ENCODE measurements around the gene TMEM91. TPM values are rescaled to one million over a fixed set of nuclear protein-coding genes. Genes with fewer than 3 reads are reported as not detected.
"Not testable (repeated sequence)": the region's sequence is repeated elsewhere in the genome, so short reads cannot be mapped to it uniquely, and the experiment has no call there.

The TMEM91 gene
- total RNA-seq, 1 donor from 2014 or later: 9.2 TPM

GRCh38 chr19:41335467-41335866, 40.9 kb upstream of the TMEM91 start:
- Mint-ChIP-seq H3K4me3 (ENCODE audit: unreplicated experiment) (no peak overlapping the region), H3K27me3 (ENCODE audit: unreplicated experiment) (no peaks in the 10 kb centered on the region), H3K4me1 (ENCODE audit: unreplicated experiment) (peaks cover 11% of the 10 kb centered on the region), H3K9me3 (ENCODE audit: unreplicated experiment) (no peaks in the 10 kb centered on the region), H3K36me3 (ENCODE audit: unreplicated experiment) (peaks cover 42% of the 10 kb centered on the region), H3K27ac (ENCODE audit: unreplicated experiment) (no peak overlapping the region)
- DNase-seq (ENCODE audit: extremely low spot score, unreplicated experiment): no peak
- TF ChIP-seq CTCF (IDR thresholded peaks at IDR 0.05): no peak

GRCh38 chr19:41339936-41340335, 36.4 kb upstream of the TMEM91 start:
- TF ChIP-seq CTCF (IDR thresholded peaks at IDR 0.05): no peak
- Mint-ChIP-seq H3K4me3 (ENCODE audit: unreplicated experiment) (no peak overlapping the region), H3K9me3 (ENCODE audit: unreplicated experiment) (no peaks in the 10 kb centered on the region), H3K27ac (ENCODE audit: unreplicated experiment) (peak overlapping the region; percentile 63), H3K27me3 (ENCODE audit: unreplicated experiment) (no peaks in the 10 kb centered on the region), H3K36me3 (ENCODE audit: unreplicated experiment) (peaks cover 33% of the 10 kb centered on the region), H3K4me1 (ENCODE audit: unreplicated experiment) (peaks cover 5% of the 10 kb centered on the region)
- no peak for DNase-seq (ENCODE audit: extremely low spot score, unreplicated experiment)

- Mint-ChIP-seq H3K4me3 (ENCODE audit: unreplicated experiment) (no peak overlapping the region), H3K9me3 (ENCODE audit: unreplicated experiment) (no peaks in the 10 kb centered on the region), H3K27ac (ENCODE audit: unreplicated experiment) (no peak overlapping the region), H3K4me1 (ENCODE audit: unreplicated experiment) (peaks cover 5% of the 10 kb centered on the region), H3K36me3 (ENCODE audit: unreplicated experiment) (peaks cover 32% of the 10 kb centered on the region), H3K27me3 (ENCODE audit: unreplicated experiment) (no peaks in the 10 kb centered on the region)
- no peak for TF ChIP-seq CTCF (IDR thresholded peaks at IDR 0.05)
- no peak for DNase-seq (ENCODE audit: extremely low spot score, unreplicated experiment)
Measured at GRCh38 chr19:41341669-41342490, 34.5 kb upstream of the TMEM91 start.

- Mint-ChIP-seq H3K27ac (ENCODE audit: unreplicated experiment) (no peak overlapping the region), H3K4me1 (ENCODE audit: unreplicated experiment) (peaks cover 11% of the 10 kb centered on the region), H3K9me3 (ENCODE audit: unreplicated experiment) (no peaks in the 10 kb centered on the region), H3K4me3 (ENCODE audit: unreplicated experiment) (no peak overlapping the region), H3K36me3 (ENCODE audit: unreplicated experiment) (peaks cover 29% of the 10 kb centered on the region), H3K27me3 (ENCODE audit: unreplicated experiment) (no peaks in the 10 kb centered on the region)
- TF ChIP-seq CTCF (IDR thresholded peaks at IDR 0.05): no peak
- no peak for DNase-seq (ENCODE audit: extremely low spot score, unreplicated experiment)
Measured at GRCh38 chr19:41344162-41344561, 32.2 kb upstream of the TMEM91 start.

DNA sequence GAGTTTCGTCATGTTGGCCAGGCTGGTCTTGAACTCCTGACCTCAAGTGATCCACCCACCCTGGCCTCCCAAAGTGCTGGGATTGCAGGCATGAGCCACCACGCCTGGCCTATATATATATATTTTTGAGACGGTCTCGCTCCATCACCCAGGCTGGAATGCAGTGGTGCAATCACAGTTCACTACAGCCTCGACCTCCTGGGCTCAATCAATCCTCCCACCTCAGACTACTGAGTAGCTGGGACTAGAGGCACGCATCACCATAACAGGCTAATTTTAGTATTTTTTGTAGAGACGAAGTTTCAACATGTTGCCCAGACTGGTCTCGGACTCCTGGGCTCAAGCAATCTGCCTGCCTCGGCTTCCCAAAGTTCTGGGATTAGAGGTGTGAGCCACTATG, 29.4 kb upstream of the TMEM91 start:
- not testable (repeated sequence) for H3K9me3 Mint-ChIP-seq (ENCODE audit: unreplicated experiment); DNase-seq (ENCODE audit: extremely low spot score, unreplicated experiment)

More for the DNA sequence above, 29.4 kb upstream of the TMEM91 start:
- peaks cover 19% of the 10 kb centered on the region for H3K36me3 Mint-ChIP-seq (ENCODE audit: unreplicated experiment)
- H3K27me3 Mint-ChIP-seq (ENCODE audit: unreplicated experiment); H3K27ac Mint-ChIP-seq (ENCODE audit: unreplicated experiment); H3K4me3 Mint-ChIP-seq (ENCODE audit: unreplicated experiment): not testable (repeated sequence)
- peaks cover 21% of the 10 kb centered on the region for H3K4me1 Mint-ChIP-seq (ENCODE audit: unreplicated experiment)
